Activated B cell treated with CpG ODN at 0.5 μM for 24 hours (primary cell): ENCODE results near the gene EML3. TPM values are rescaled to one million over a fixed set of nuclear protein-coding genes. Genes with fewer than 3 reads are reported as not detected.
A peak's percentile ranks its signal among the peaks of the same experiment; 100 is the strongest.

ENCODE experiments used
- ATAC-seq: fragments of 200-7000 bp; cut with Tn5 transposase; one replicate; pipeline ENCODE4 v1.10.0; 2021; ENCODE audit warnings: low read depth, mild to moderate bottlenecking, moderate library complexity
- CTCF ChIA-PET: fragments of 350-600 bp; sonication (Branson Sonifier 250); formaldehyde crosslinking; loops from one replicate; lab custom pipeline; 2021; ENCODE audit warnings: antibody characterized with exemption; lab: Charles Lee
- POLR2A ChIA-PET: fragments of 350-600 bp; sonication (Branson Sonifier 250); formaldehyde crosslinking; loops from one replicate; lab custom pipeline; 2021; ENCODE audit warnings: antibody characterized with exemption; lab: Charles Lee
- DNase-seq: peaks from one replicate; pipeline ENCODE4 v3.0.0; 2022
- H3K27ac Mint-ChIP-seq: one replicate; pipeline ENCODE4 v1.8.0; 2020; ENCODE audit warnings: mixed read lengths
- H3K27me3 Mint-ChIP-seq: one replicate; pipeline ENCODE4 v1.8.0; 2021; ENCODE audit warnings: mixed read lengths
- H3K36me3 Mint-ChIP-seq: one replicate; pipeline ENCODE4 v1.8.0; 2021; ENCODE audit warnings: low read depth, mixed read lengths
- H3K4me1 Mint-ChIP-seq: one replicate; pipeline ENCODE4 v1.8.0; 2021; ENCODE audit warnings: mixed read lengths
- H3K4me3 Mint-ChIP-seq: one replicate; pipeline ENCODE4 v1.8.0; 2020; ENCODE audit warnings: mild to moderate bottlenecking, mixed read lengths
- H3K9me3 Mint-ChIP-seq: one replicate; pipeline ENCODE4 v1.8.0; 2020; ENCODE audit warnings: mixed read lengths
- CTCF ChIP-seq: fragments of 200-600 bp; IDR thresholded peaks from one replicate; pipeline ENCODE4 v1.8.0; 2022; ENCODE audit warnings: antibody characterized with exemption, mild to moderate bottlenecking
- intact Hi-C: fragments of 100-400 bp; cut with micrococcal nuclease; formaldehyde crosslinking; loops from one replicate; pipeline ENCODE4 v1.15.1; 2024
- total RNA-seq: library from RNA; stranded (reverse); gene quantifications from 2 replicates; pipeline ENCODE4 v1.2.3, GENCODE V29; 2022

The EML3 gene
- total RNA-seq, 1 donor from 2014 or later = 128 TPM

- H3K27me3 Mint-ChIP-seq = no peaks in the 10 kb centered on the region
- DNase-seq (peak; percentile 64), ATAC-seq (peak; percentile 35)
- ChIA-PET POLR2A (interaction anchor here (0.6 to 7.4 kb wide), 24 partner anchors 9 to 285 kb away, joined by 3 to 183 read pairs (median 8); partner anchors contain the start of genes AHNAK, C11orf98, CSKMT and EEF1G), CTCF (interaction anchor here (1.0 to 11.9 kb wide), 6 partner anchors 9 to 162 kb away, joined by 3 to 192 read pairs (median 6); partner anchors contain the start of gene AHNAK)
- peaks cover 33% of the 10 kb centered on the region for H3K36me3 Mint-ChIP-seq
- intact Hi-C loops = loop anchor here (1.0 to 10.0 kb wide), 4 partner anchors 47 to 1201 kb away; no protein-coding TSS in a partner anchor
- peak overlapping the region; percentile 81 for H3K4me3 Mint-ChIP-seq
- TF ChIP-seq CTCF = no peak
- H3K27ac Mint-ChIP-seq = peak overlapping the region; percentile 99
- H3K9me3 Mint-ChIP-seq = no peaks in the 10 kb centered on the region
- peaks cover 87% of the 10 kb centered on the region for H3K4me1 Mint-ChIP-seq
Measured at GRCh38 chr11:62556108-62556874, 56.3 kb downstream of the EML3 start.

- DNase-seq = peak; percentile 56
- CTCF ChIA-PET = interaction anchor here (1.0 to 11.9 kb wide), 4 partner anchors 9 to 130 kb away, joined by 3 to 192 read pairs (median 82); partner anchors contain the start of gene AHNAK
Measured at GRCh38 chr11:62555464-62556107, 57.0 kb downstream of the EML3 start.

GRCh38 chr11:62554387-62555167 is 58.0 kb downstream of the EML3 start:
- ChIA-PET CTCF (interaction anchor here (1.1 to 11.9 kb wide), 3 partner anchors 8 to 129 kb away, joined by 4 to 192 read pairs (median 161); partner anchors contain the start of gene AHNAK), POLR2A (interaction anchor here (0.6 to 7.4 kb wide), 14 partner anchors 8 to 327 kb away, joined by 3 to 183 read pairs (median 10); partner anchors contain the start of genes AHNAK, C11orf98, CSKMT and HNRNPUL2)
- H3K4me1 Mint-ChIP-seq = peaks cover 89% of the 10 kb centered on the region
- peak overlapping the region; percentile 81 for H3K4me3 Mint-ChIP-seq
- DNase-seq = no peak
- H3K27me3 Mint-ChIP-seq = no peaks in the 10 kb centered on the region
- intact Hi-C loops = loop anchor here (1.0 to 10.0 kb wide), 9 partner anchors 8 to 1642 kb away; partner anchors contain the start of genes AHNAK, FTH1, TMEM109 and TUT1
- H3K36me3 Mint-ChIP-seq = peaks cover 16% of the 10 kb centered on the region
- TF ChIP-seq CTCF = no peak
- ATAC-seq = no peak
- H3K27ac Mint-ChIP-seq = peak overlapping the region; percentile 99
- H3K9me3 Mint-ChIP-seq = no peaks in the 10 kb centered on the region

More at GRCh38 chr11:62555464-62556107, 57.0 kb downstream of the EML3 start:
- Mint-ChIP-seq H3K27ac (peak overlapping the region; percentile 99), H3K36me3 (peaks cover 27% of the 10 kb centered on the region), H3K4me3 (peak overlapping the region; percentile 81), H3K4me1 (peaks cover 88% of the 10 kb centered on the region), H3K27me3 (no peaks in the 10 kb centered on the region), H3K9me3 (no peaks in the 10 kb centered on the region)
- POLR2A ChIA-PET = interaction anchor here (0.6 to 7.4 kb wide), 17 partner anchors 9 to 326 kb away, joined by 3 to 183 read pairs (median 6); partner anchors contain the start of genes AHNAK, C11orf98, CSKMT and GNG3
- peak; percentile 52 for ATAC-seq
- no peak for TF ChIP-seq CTCF
- intact Hi-C loops = loop anchor here (1.0 to 10.0 kb wide), 8 partner anchors 9 to 1201 kb away; partner anchors contain the start of genes AHNAK and TUT1

GRCh38 chr11:62553839-62554361 is 58.7 kb downstream of the EML3 start:
- Mint-ChIP-seq H3K27me3 (no peaks in the 10 kb centered on the region), H3K4me3 (peak overlapping the region; percentile 81), H3K4me1 (peaks cover 86% of the 10 kb centered on the region), H3K36me3 (peaks cover 10% of the 10 kb centered on the region), H3K27ac (peak overlapping the region; percentile 99), H3K9me3 (no peaks in the 10 kb centered on the region)
- intact Hi-C loops = loop anchor here (5.0 to 10.0 kb wide), 4 partner anchors 587 to 1642 kb away; partner anchors contain the start of genes FTH1 and TMEM109
- TF ChIP-seq CTCF = no peak
- ATAC-seq (no peak), DNase-seq (no peak)
- POLR2A ChIA-PET = interaction anchor here (0.6 to 7.4 kb wide), 7 partner anchors 13 to 287 kb away, joined by 3 to 183 read pairs (median 24); partner anchors contain the start of genes C11orf98, CSKMT, EEF1G and MTA2
- CTCF ChIA-PET = interaction anchor here (11.9 kb wide), 1 partner anchor 12 kb away, joined by 192 read pairs; no protein-coding TSS in a partner anchor
